GM12864 (cell line): ENCODE results near the gene ARFGEF2.

ENCODE experiments used
- DNase-seq: peaks from one replicate; pipeline ENCODE4 v3.0.0-alpha.2; 2011; ENCODE audit warnings: low read depth
- H3K4me3 ChIP-seq: 2 replicates; pipeline ENCODE4 v1.5.1; 2011; ENCODE audit warnings: mild to moderate bottlenecking, low read depth, low read length, control low read depth
- CTCF ChIP-seq: IDR thresholded peaks from 2 replicates; pipeline ENCODE4 v1.5.1; 2011; ENCODE audit warnings: low read depth, mild to moderate bottlenecking, moderate library complexity, low read length, control low read depth, inconsistent platforms; ENCODE audit errors: missing control alignments

Gene ARFGEF2

GRCh38 chr20:48921168-48921882 is at the start of gene ARFGEF2:
TSS of gene ARFGEF2 (plus strand) at chr20:48921711. CDS start at chr20:48921890, 179 bp downstream.
- no peak for TF ChIP-seq CTCF
- H3K4me3 ChIP-seq, result peak within 1 kb of the TSS; percentile 90
- DNase-seq, result peak; percentile 66

- H3K4me3 ChIP-seq, result no peak overlapping the region
- no peak for TF ChIP-seq CTCF
- no peak for DNase-seq
These were observed 46.1 kb upstream of the ARFGEF2 start for GRCh38 chr20:48875233-48875913.

GRCh38 chr20:48875914-48876240 is 45.6 kb upstream of the ARFGEF2 start:
- TF ChIP-seq CTCF, result no peak
- no peak for DNase-seq
- no peak overlapping the region for H3K4me3 ChIP-seq

GRCh38 chr20:48877304-48877703 is 44.2 kb upstream of the ARFGEF2 start:
- TF ChIP-seq CTCF, result no peak
- DNase-seq, result no peak
- H3K4me3 ChIP-seq, result no peak overlapping the region

GRCh38 chr20:48878534-48879248 is 42.8 kb upstream of the ARFGEF2 start:
- no peak overlapping the region for H3K4me3 ChIP-seq
- no peak for TF ChIP-seq CTCF
- DNase-seq, result no peak

- TF ChIP-seq CTCF, result no peak
- H3K4me3 ChIP-seq, result no peak overlapping the region
- DNase-seq, result no peak
These were observed 41.8 kb upstream of the ARFGEF2 start for GRCh38 chr20:48879612-48880245.
